ENCODE measurements around the gene KCTD17. TPM values are rescaled to one million over a fixed set of nuclear protein-coding genes. Genes with fewer than 3 reads are reported as not detected.

KCTD17 gene
- total and polyA plus RNA-seq, 2 of the 13 experiments (the other 11 are each of a cell fraction or from before 2014, with no cell fraction given) = 5.3 to 11.7 TPM

DNA sequence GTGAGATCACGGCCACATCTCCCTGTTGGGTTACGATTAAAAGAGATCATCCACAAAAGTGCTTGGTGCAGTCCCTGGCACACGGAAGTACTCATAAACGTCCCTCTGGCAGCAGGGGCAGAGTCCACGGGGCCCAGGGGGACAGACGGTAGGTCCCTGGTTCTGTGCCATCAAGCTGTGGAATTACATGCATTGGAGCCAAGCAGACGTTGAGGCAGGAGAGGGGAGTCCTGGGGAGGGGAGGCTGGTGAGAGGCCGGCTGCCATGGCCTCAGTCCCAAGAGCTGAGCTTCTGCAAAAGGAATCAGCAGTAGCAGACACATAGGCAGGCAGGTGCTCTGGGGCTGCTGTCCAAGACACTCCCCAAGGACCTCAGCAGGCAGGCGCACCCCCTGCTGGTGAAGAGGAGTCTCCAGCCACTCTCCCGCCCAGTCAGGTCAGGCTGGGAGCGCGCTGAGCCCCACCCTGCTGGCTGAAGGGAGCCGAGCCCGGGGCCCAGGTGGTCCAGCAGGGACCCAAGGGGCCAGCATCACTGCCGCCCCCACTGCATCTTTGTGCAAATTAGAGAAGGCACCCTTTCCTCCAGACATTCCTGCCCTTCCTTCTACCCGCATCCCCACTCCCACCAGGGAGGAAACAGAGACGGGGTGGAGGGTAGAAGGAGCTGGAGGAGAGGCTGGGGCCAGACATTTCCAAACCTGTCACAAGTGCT lies 7.6 kb upstream of the KCTD17 start (continued):
- TF ChIP-seq, protein P1, sequence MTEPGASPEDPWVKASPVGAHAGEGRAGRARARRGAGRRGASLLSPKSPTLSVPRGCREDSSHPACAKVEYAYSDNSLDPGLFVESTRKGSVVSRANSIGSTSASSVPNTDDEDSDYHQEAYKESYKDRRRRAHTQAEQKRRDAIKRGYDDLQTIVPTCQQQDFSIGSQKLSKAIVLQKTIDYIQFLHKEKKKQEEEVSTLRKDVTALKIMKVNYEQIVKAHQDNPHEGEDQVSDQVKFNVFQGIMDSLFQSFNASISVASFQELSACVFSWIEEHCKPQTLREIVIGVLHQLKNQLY (CRISPR knock-in tag; IDR thresholded peaks at IDR 0.05) = no peak
- TF ChIP-seq SMAD1 (CRISPR knock-in tag; IDR thresholded peaks at IDR 0.05; ENCODE audit: borderline replicate concordance, low read depth) (peak; percentile 43; the same call in 1 of the 2 replicates), MYNN (CRISPR knock-in tag; IDR thresholded peaks at IDR 0.05; ENCODE audit: low read depth) (no peak), KAT8 (CRISPR knock-in tag; IDR thresholded peaks at IDR 0.05) (peak; percentile 62; the same call in 1 of the 2 replicates), ZNF460 (CRISPR knock-in tag; IDR thresholded peaks at IDR 0.05; ENCODE audit: borderline replicate concordance) (no peak), ZNF709 (CRISPR knock-in tag; IDR thresholded peaks at IDR 0.05) (0 out of 2 replicates have a peak, but pooled peaks have one; percentile 28), ATF7 (IDR thresholded peaks at IDR 0.05) (no peak), ATF7 (CRISPR knock-in tag; IDR thresholded peaks at IDR 0.05) (peak; percentile 52; the same call in 1 of the 2 replicates), AGO2 (optimal IDR thresholded peaks at IDR 0.05; ENCODE audit: low read depth, low read length) (no peak), ZNF781 (CRISPR knock-in tag; IDR thresholded peaks at IDR 0.05; ENCODE audit: borderline replicate concordance, not compliant biosample characterization) (no peak), STAT5B (CRISPR knock-in tag; IDR thresholded peaks at IDR 0.05) (no peak), FLYWCH1 (CRISPR knock-in tag; IDR thresholded peaks at IDR 0.05) (no peak), ZKSCAN1 (IDR thresholded peaks at IDR 0.05; ENCODE audit: low read length) (no peak), PHF5A (CRISPR knock-in tag; IDR thresholded peaks at IDR 0.05; ENCODE audit: low read depth, unreplicated experiment) (no peak), EP300 (IDR thresholded peaks at IDR 0.05; ENCODE audit: low read depth in 2 of 2, low read length in 2 of 2) (peak in 1 of 2 experiments; percentile 4; a peak in 2 of 4 replicates), EP300 (CRISPR knock-in tag; IDR thresholded peaks at IDR 0.05; ENCODE audit: borderline replicate concordance) (no peak), AKAP8 (CRISPR knock-in tag; IDR thresholded peaks at IDR 0.05) (no peak), SETDB1 (CRISPR knock-in tag; IDR thresholded peaks at IDR 0.05; ENCODE audit: borderline replicate concordance) (no peak), ZNF337 (CRISPR knock-in tag; IDR thresholded peaks at IDR 0.05; ENCODE audit: borderline replicate concordance, low read depth) (no peak), SATB2 (CRISPR knock-in tag; IDR thresholded peaks at IDR 0.05) (no peak)
- TF ChIP-seq, protein P2, sequence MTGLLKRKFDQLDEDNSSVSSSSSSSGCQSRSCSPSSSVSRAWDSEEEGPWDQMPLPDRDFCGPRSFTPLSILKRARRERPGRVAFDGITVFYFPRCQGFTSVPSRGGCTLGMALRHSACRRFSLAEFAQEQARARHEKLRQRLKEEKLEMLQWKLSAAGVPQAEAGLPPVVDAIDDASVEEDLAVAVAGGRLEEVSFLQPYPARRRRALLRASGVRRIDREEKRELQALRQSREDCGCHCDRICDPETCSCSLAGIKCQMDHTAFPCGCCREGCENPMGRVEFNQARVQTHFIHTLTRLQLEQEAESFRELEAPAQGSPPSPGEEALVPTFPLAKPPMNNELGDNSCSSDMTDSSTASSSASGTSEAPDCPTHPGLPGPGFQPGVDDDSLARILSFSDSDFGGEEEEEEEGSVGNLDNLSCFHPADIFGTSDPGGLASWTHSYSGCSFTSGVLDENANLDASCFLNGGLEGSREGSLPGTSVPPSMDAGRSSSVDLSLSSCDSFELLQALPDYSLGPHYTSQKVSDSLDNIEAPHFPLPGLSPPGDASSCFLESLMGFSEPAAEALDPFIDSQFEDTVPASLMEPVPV (CRISPR knock-in tag; IDR thresholded peaks at IDR 0.05) = no peak
- TF ChIP-seq, protein P3, sequence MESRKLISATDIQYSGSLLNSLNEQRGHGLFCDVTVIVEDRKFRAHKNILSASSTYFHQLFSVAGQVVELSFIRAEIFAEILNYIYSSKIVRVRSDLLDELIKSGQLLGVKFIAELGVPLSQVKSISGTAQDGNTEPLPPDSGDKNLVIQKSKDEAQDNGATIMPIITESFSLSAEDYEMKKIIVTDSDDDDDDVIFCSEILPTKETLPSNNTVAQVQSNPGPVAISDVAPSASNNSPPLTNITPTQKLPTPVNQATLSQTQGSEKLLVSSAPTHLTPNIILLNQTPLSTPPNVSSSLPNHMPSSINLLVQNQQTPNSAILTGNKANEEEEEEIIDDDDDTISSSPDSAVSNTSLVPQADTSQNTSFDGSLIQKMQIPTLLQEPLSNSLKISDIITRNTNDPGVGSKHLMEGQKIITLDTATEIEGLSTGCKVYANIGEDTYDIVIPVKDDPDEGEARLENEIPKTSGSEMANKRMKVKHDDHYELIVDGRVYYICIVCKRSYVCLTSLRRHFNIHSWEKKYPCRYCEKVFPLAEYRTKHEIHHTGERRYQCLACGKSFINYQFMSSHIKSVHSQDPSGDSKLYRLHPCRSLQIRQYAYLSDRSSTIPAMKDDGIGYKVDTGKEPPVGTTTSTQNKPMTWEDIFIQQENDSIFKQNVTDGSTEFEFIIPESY (CRISPR knock-in tag; IDR thresholded peaks at IDR 0.05) = peak; percentile 47; the same call in 1 of the 2 replicates
- TF ChIP-seq, protein P4, sequence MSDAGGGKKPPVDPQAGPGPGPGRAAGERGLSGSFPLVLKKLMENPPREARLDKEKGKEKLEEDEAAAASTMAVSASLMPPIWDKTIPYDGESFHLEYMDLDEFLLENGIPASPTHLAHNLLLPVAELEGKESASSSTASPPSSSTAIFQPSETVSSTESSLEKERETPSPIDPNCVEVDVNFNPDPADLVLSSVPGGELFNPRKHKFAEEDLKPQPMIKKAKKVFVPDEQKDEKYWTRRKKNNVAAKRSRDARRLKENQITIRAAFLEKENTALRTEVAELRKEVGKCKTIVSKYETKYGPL (CRISPR knock-in tag; IDR thresholded peaks at IDR 0.05) = 0 out of 2 replicates have a peak, but pooled peaks have one; percentile 10
- TF ChIP-seq, protein P5, sequence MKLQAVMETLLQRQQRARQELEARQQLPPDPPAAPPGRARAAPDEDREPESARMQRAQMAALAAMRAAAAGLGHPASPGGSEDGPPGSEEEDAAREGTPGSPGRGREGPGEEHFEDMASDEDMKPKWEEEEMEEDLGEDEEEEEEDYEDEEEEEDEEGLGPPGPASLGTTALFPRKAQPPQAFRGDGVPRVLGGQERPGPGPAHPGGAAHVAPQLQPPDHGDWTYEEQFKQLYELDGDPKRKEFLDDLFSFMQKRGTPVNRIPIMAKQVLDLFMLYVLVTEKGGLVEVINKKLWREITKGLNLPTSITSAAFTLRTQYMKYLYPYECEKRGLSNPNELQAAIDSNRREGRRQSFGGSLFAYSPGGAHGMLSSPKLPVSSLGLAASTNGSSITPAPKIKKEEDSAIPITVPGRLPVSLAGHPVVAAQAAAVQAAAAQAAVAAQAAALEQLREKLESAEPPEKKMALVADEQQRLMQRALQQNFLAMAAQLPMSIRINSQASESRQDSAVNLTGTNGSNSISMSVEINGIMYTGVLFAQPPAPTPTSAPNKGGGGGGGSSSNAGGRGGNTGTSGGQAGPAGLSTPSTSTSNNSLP (IDR thresholded peaks at IDR 0.05; ENCODE audit: low read depth, low read length) = no peak
